Endometrium (tissue), 2 donors: ENCODE results near the gene IL2RG.

Experiments
- FAIRE-seq: peaks from 2 replicates; lab custom pipeline; 2012; peaks lifted over from hg19 to GRCh38; lab: Jason Lieb, UNC
- donor health status: control.
- donor health status: control.

IL2RG gene

DNA sequence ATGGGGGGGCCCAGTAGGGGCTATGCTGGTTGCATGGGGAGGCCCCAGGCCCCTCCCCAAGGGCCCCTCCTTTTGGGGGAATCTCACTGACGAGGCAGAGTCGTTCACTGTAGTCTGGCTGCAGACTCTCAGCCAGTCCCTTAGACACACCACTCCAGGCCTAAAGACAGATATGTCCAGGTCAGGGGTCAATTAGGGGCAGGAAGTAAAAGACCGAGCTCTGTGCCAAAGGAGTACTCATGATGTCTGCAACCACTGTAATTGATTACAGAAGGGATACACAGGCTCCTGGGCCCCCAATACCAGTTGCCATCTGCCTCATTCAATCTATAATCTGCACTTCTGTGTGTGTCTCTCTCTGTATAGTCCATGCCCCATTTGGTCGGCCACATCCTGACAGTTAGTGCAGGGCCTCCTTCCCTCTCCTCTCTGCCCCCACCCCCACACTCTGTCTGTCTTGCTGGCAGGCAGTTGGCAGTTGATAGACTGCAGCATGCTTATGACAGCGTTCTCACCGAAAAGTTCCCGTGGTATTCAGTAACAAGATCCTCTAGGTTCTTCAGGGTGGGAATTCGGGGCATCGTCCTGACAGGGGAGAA, 3.5 kb downstream of the IL2RG start:
- FAIRE-seq = no peak

DNA sequence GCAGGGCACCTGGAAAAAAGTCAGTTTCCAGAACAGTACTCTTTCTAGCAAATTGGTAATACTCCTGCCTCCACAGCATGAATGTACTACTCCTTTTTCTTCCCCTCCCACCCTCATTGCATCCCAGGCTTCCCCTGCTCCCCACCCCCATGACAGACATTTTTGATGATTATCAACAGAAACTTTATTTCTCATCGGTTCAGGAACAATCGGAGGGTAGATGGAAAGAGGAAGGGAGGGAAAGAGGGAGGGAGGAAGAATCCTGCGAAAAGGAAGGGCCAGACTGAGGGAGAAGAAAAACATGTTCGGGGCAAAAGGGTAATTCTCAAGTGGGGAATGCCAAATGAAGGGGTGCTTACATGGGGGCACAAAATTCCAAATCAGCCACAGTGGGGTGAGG, 4.1 kb downstream of the IL2RG start:
- FAIRE-seq = no peak

DNA sequence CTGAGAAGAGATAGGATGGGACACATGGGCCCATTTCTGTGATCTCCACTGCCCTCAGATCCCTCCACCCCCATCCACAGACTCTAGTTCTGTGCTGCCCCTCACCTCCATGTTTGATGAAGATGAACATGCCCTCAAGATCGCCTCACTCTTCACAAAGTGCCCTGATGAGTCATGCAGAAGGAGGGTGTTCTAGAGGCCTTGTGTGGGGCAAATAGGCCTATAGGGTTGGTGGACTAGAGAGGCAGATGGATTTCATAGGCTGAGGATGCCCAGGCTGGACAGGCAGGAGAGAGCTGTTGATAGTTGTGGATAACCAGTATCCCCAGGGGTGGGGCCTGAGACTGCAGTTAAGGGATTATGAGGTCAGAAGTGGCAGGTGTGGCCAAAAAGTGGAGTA, 5.0 kb downstream of the IL2RG start, which contains the start of gene CXorf65:
TSS of gene CXorf65 (minus strand) at position 314 of the 400 bp plus-strand sequence. CDS start at position 130, 184 bp downstream.
- FAIRE-seq = no peak

DNA sequence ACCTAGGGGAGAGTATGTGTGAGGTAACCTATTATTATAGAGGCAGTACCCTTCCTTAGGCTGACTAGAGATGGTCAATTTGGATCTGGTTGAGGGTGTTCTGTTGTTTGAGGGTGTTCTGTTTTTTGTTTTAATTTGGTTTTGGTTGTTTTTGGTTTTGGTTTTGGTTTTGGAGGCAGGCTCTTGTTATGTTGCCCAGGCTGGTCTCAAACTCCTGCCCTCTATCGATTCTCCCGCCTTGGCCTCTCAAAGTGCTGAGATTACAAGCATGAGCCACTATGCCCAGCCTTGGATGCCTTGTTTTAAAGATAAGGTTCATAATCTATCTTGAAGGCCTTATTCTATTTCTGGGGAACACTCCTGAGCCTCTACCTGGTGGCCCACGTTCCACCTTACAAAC, 5.7 kb downstream of the IL2RG start:
- no peak for FAIRE-seq

GRCh38 chrX:71103110-71103983, 8.0 kb downstream of the IL2RG start:
- FAIRE-seq = no peak

GRCh38 chrX:71102292-71102691, 9.1 kb downstream of the IL2RG start:
- FAIRE-seq = no peak

- FAIRE-seq = no peak
Measured at GRCh38 chrX:71100581-71101505, 10.5 kb downstream of the IL2RG start.

GRCh38 chrX:71099736-71100135, 11.6 kb downstream of the IL2RG start:
- no peak for FAIRE-seq

DNA sequence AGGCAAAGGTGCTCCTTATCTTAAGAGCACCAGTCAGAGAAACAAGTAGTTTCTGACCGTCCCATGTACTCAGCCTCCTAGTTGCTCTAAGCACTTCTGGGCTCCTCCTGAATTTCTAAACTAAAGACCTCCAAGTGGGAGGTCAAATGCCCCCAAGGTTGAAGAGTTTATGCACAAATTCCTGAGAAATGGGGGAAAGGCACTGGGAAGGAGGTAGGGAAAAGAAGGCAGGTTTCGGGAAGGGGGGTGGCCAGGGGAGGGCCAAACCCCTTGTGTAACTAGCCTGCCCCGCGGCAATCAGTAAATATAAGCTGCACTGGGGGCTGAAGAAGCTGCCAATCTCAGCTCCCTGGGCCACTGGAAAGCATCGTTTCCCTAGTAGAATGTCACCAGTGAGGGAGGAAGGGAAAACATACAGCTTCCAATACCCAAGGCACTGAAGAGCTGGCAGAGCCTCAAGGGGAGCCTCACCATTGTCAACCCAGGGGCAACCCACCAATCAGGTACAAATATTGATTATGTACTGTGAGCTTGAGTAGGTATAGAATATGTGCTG, 12.3 kb downstream of the IL2RG start:
- FAIRE-seq = no peak

DNA sequence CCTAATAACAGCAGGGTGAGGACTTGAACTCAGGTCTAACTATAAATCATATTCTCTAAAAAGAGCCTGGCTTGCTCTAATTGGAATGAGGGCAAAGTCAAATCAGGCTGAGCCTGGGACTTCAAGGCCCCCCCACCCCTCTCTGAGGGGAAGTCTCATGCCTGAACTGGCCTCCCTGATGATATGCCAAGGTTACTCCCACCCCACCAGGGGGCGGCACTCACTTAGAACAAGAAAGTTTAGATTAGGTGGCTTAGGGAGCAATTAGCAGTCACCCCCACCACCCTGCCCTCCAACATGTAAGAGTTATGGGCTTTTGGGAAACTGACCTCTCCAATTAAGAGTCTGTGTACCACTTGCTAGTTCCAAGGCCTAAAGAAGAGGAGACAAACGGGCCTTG, 13.1 kb downstream of the IL2RG start:
- FAIRE-seq = no peak

GRCh38 chrX:71096760-71097032, 14.7 kb downstream of the IL2RG start:
- no peak for FAIRE-seq

GRCh38 chrX:71095981-71096759, 15.2 kb downstream of the IL2RG start:
- no peak for FAIRE-seq

DNA sequence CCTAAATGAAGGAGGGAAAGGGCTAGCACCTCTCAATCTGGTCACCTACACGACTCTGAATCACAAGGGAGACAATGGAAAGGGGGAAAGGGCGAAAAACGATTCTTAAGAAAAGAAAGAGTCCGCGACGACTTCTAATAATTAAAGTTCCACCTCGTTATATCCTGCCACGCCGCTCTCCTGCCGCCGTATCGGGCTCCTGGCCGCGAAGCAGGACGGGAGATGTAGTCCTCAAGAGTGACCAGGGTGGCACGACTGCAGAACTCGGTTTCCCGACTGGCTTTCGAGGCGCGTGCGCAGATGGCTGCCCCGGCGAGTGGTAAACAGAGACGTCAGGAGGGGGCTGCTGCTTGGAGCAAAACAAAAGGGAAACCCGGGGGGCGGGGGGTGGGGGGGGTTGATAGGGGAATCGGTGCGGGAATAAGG, 15.8 kb downstream of the IL2RG start, which contains the start of gene FOXO4:
TSS of gene FOXO4 (plus strand) at position 297 of the 426 bp plus-strand sequence. CDS start 678 bp downstream, outside the sequence.
- no peak for FAIRE-seq

DNA sequence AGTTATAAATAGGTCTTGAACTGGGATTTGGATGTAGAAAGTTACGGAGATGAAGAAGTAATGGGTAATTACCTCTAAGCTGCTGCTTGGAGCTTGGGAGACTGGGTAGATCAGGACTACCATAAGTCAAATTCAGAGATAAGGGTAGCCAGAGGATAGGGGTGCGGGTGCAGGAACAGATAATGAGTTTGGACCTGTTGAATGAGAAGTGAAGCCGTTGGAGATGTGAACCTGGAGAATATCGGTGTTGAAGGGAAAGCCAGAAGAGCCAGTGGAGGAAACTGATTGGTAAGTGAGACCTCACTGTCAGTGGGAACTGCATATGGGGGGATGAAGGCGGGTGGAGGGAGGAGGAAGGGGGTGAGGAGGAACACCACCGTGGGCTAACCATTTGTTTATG, 16.3 kb downstream of the IL2RG start:
- no peak for FAIRE-seq

DNA sequence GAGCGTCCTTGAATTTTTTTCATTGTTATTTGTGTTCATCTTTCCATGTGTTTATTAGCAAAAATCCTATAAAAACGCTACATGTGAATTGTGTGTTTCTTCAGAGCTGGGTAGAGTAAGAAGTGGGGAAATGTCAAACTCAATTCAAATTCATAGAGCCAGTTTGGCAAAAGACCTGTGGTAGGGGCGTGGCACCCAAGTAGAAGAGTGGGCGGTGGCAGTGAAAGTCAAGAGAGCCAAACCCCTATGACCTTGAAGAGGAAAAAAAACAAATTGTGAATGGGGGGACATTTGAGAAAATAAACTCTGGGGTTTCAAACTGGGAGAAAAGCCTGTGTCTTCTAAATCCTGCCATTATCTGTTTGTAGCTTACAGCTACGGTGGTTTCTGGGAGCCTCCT, 20.1 kb downstream of the IL2RG start:
- no peak for FAIRE-seq

GRCh38 chrX:71085900-71086299, 25.5 kb downstream of the IL2RG start:
- FAIRE-seq = no peak

- FAIRE-seq = no peak
Measured at GRCh38 chrX:71082822-71083221, 28.6 kb downstream of the IL2RG start.

- FAIRE-seq = no peak
Measured at GRCh38 chrX:71082124-71082647, 29.2 kb downstream of the IL2RG start.

- FAIRE-seq = no peak
Measured at GRCh38 chrX:71081330-71082123, 29.9 kb downstream of the IL2RG start.

- no peak for FAIRE-seq
Measured at GRCh38 chrX:71070531-71070930, 40.8 kb downstream of the IL2RG start.
